Stimulated activated naive CD8-positive, alpha-beta T cell treated with anti-CD3 and anti-CD28 coated beads, Interleukin-15, Interleukin-2, amounts not matched to agents 100 ng/mL and 50 ng/mL, for 24 hours (primary cell): Measurements from ENCODE around the gene NDUFB5.
A peak's percentile ranks its signal among the peaks of the same experiment; 100 is the strongest.
"Not testable (repeated sequence)": the region's sequence is repeated elsewhere in the genome, so short reads cannot be mapped to it uniquely, and the experiment has no call there.

ENCODE experiments used
- H3K27ac Mint-ChIP-seq: one replicate; pipeline ENCODE4 v1.8.0; 2021; ENCODE audit warnings: mild to moderate bottlenecking, mixed read lengths
- H3K27me3 Mint-ChIP-seq: one replicate; pipeline ENCODE4 v1.8.0; 2021; ENCODE audit warnings: mixed read lengths
- H3K36me3 Mint-ChIP-seq: one replicate; pipeline ENCODE4 v1.8.0; 2021; ENCODE audit warnings: low read depth, mixed read lengths
- H3K4me1 Mint-ChIP-seq: one replicate; pipeline ENCODE4 v1.8.0; 2021; ENCODE audit warnings: low read depth, mixed read lengths
- H3K4me3 Mint-ChIP-seq: one replicate; pipeline ENCODE4 v1.8.0; 2021; ENCODE audit warnings: mild to moderate bottlenecking, mixed read lengths
- H3K9me3 Mint-ChIP-seq: one replicate; pipeline ENCODE4 v1.8.0; 2021; ENCODE audit warnings: mixed read lengths

Gene NDUFB5

GRCh38 chr3:179608931-179609720, 4.5 kb downstream of the NDUFB5 start:
- peaks cover 33% of the 10 kb centered on the region for H3K36me3 Mint-ChIP-seq
- H3K9me3 Mint-ChIP-seq = no peaks in the 10 kb centered on the region
- H3K27ac Mint-ChIP-seq = peak overlapping the region; percentile 96
- peak overlapping the region; percentile 66 for H3K4me3 Mint-ChIP-seq
- H3K4me1 Mint-ChIP-seq = peaks cover 52% of the 10 kb centered on the region
- H3K27me3 Mint-ChIP-seq = no peaks in the 10 kb centered on the region

- H3K27ac Mint-ChIP-seq = peak overlapping the region; percentile 36
- H3K36me3 Mint-ChIP-seq = peaks cover 23% of the 10 kb centered on the region
- no peak overlapping the region for H3K4me3 Mint-ChIP-seq
- no peaks in the 10 kb centered on the region for H3K9me3 Mint-ChIP-seq
- no peaks in the 10 kb centered on the region for H3K27me3 Mint-ChIP-seq
- peaks cover 47% of the 10 kb centered on the region for H3K4me1 Mint-ChIP-seq
Measured at GRCh38 chr3:179610066-179610465, 5.5 kb downstream of the NDUFB5 start.

- peaks cover 26% of the 10 kb centered on the region for H3K36me3 Mint-ChIP-seq
- H3K4me3 Mint-ChIP-seq = no peak overlapping the region
- peaks cover 20% of the 10 kb centered on the region for H3K4me1 Mint-ChIP-seq
- no peaks in the 10 kb centered on the region for H3K9me3 Mint-ChIP-seq
- H3K27ac Mint-ChIP-seq = no peak overlapping the region
- no peaks in the 10 kb centered on the region for H3K27me3 Mint-ChIP-seq
Measured at GRCh38 chr3:179613807-179614206, 9.2 kb downstream of the NDUFB5 start.

GRCh38 chr3:179615458-179616173, 11.0 kb downstream of the NDUFB5 start:
- H3K36me3 Mint-ChIP-seq = peaks cover 33% of the 10 kb centered on the region
- no peak overlapping the region for H3K4me3 Mint-ChIP-seq
- H3K4me1 Mint-ChIP-seq = peaks cover 10% of the 10 kb centered on the region
- H3K9me3 Mint-ChIP-seq = no peaks in the 10 kb centered on the region
- H3K27me3 Mint-ChIP-seq = no peaks in the 10 kb centered on the region
- H3K27ac Mint-ChIP-seq = no peak overlapping the region

- Mint-ChIP-seq H3K36me3 (peaks cover 68% of the 10 kb centered on the region), H3K27ac (no peak overlapping the region), H3K9me3 (no peaks in the 10 kb centered on the region), H3K4me1 (no peaks in the 10 kb centered on the region), H3K27me3 (no peaks in the 10 kb centered on the region), H3K4me3 (no peak overlapping the region)
Measured at GRCh38 chr3:179622023-179622422, 17.4 kb downstream of the NDUFB5 start.

- H3K27ac Mint-ChIP-seq = no peak overlapping the region
- H3K27me3 Mint-ChIP-seq = no peaks in the 10 kb centered on the region
- no peak overlapping the region for H3K4me3 Mint-ChIP-seq
- H3K4me1 Mint-ChIP-seq = no peaks in the 10 kb centered on the region
- H3K36me3 Mint-ChIP-seq = peaks cover 65% of the 10 kb centered on the region
- no peaks in the 10 kb centered on the region for H3K9me3 Mint-ChIP-seq
Measured at GRCh38 chr3:179624451-179624850, 19.9 kb downstream of the NDUFB5 start.

GRCh38 chr3:179630753-179631451, 26.3 kb downstream of the NDUFB5 start:
- no peak overlapping the region for H3K4me3 Mint-ChIP-seq
- no peaks in the 10 kb centered on the region for H3K4me1 Mint-ChIP-seq
- no peak overlapping the region for H3K27ac Mint-ChIP-seq
- no peaks in the 10 kb centered on the region for H3K9me3 Mint-ChIP-seq
- H3K27me3 Mint-ChIP-seq = no peaks in the 10 kb centered on the region
- H3K36me3 Mint-ChIP-seq = peaks cover 15% of the 10 kb centered on the region

GRCh38 chr3:179640469-179640868, 35.9 kb downstream of the NDUFB5 start:
- no peaks in the 10 kb centered on the region for H3K9me3 Mint-ChIP-seq
- H3K36me3 Mint-ChIP-seq = no peaks in the 10 kb centered on the region
- peaks cover 4% of the 10 kb centered on the region for H3K4me1 Mint-ChIP-seq
- H3K27me3 Mint-ChIP-seq = no peaks in the 10 kb centered on the region
- no peak overlapping the region for H3K4me3 Mint-ChIP-seq
- no peak overlapping the region for H3K27ac Mint-ChIP-seq

GRCh38 chr3:179642871-179643270, 38.3 kb downstream of the NDUFB5 start:
- H3K4me3 Mint-ChIP-seq = no peak overlapping the region
- H3K9me3 Mint-ChIP-seq = no peaks in the 10 kb centered on the region
- no peak overlapping the region for H3K27ac Mint-ChIP-seq
- peaks cover 4% of the 10 kb centered on the region for H3K4me1 Mint-ChIP-seq
- H3K27me3 Mint-ChIP-seq = no peaks in the 10 kb centered on the region
- no peaks in the 10 kb centered on the region for H3K36me3 Mint-ChIP-seq

- not testable (repeated sequence) for H3K27me3 Mint-ChIP-seq, H3K4me3 Mint-ChIP-seq, H3K36me3 Mint-ChIP-seq
Measured at GRCh38 chr3:179643837-179644236, 39.2 kb downstream of the NDUFB5 start.

GRCh38 chr3:179646177-179646576, 41.6 kb downstream of the NDUFB5 start:
- Mint-ChIP-seq H3K36me3 (no peaks in the 10 kb centered on the region), H3K27ac (no peak overlapping the region), H3K27me3 (no peaks in the 10 kb centered on the region), H3K4me3 (no peak overlapping the region), H3K9me3 (no peaks in the 10 kb centered on the region), H3K4me1 (peaks cover 4% of the 10 kb centered on the region)

More at GRCh38 chr3:179643837-179644236, 39.2 kb downstream of the NDUFB5 start:
- not testable (repeated sequence) for H3K9me3 Mint-ChIP-seq, H3K4me1 Mint-ChIP-seq, H3K27ac Mint-ChIP-seq

GRCh38 chr3:179651687-179652446, 47.3 kb downstream of the NDUFB5 start:
- peak overlapping the region; percentile 27 for H3K27ac Mint-ChIP-seq
- H3K4me1 Mint-ChIP-seq = peaks cover 29% of the 10 kb centered on the region
- no peaks in the 10 kb centered on the region for H3K9me3 Mint-ChIP-seq
- H3K27me3 Mint-ChIP-seq = peaks cover 5% of the 10 kb centered on the region
- H3K4me3 Mint-ChIP-seq = peak overlapping the region; percentile 79
- no peaks in the 10 kb centered on the region for H3K36me3 Mint-ChIP-seq

GRCh38 chr3:179652447-179653095, 48.0 kb downstream of the NDUFB5 start, which contains the start of gene USP13:
Gene USP13 (plus strand): TSS chr3:179653040. CDS start chr3:179653226, 186 bp downstream.
- Mint-ChIP-seq H3K4me1 (peaks cover 29% of the 10 kb centered on the region), H3K27ac (peak within 1 kb of the TSS; percentile 86), H3K4me3 (peak within 1 kb of the TSS; percentile 95), H3K27me3 (peaks cover 5% of the 10 kb centered on the region), H3K36me3 (no peaks in the 10 kb centered on the region), H3K9me3 (no peaks in the 10 kb centered on the region)
